Esophagus squamous epithelium (tissue), 5 donors: Measurements from ENCODE around the gene KAT6B. TPM values are rescaled to one million over a fixed set of nuclear protein-coding genes. Genes with fewer than 3 reads are reported as not detected.

Experiments
- DNase-seq: peaks from one replicate; lab custom pipeline; 2025; lab: John Stamatoyannopoulos, UW
- H3K27ac ChIP-seq, 4 donors: fragments of 200-600 bp; sonication (generic); one replicate each; pipeline ENCODE4 v1.5.1; 2016 to 2019; ENCODE audit warnings: mild to moderate bottlenecking in 1 of 4
- H3K27me3 ChIP-seq, 4 donors: fragments of 200-600 bp; sonication (generic); 1 replicate in 3 of 4; 2 replicates in 1 of 4; pipeline versions ENCODE4 v1.5.1 to v1.6.0; 2017 to 2021; ENCODE audit warnings: antibody characterized with exemption in 1 of 4
- H3K36me3 ChIP-seq, 3 donors: fragments of 200-600 bp; sonication (generic); one replicate each; pipeline ENCODE4 v1.5.1; 2016 to 2019
- H3K4me1 ChIP-seq, 3 donors: fragments of 200-600 bp; sonication (generic); one replicate each; pipeline ENCODE4 v1.5.1; 2017 to 2019
- H3K4me3 ChIP-seq, 4 donors: fragments of 200-600 bp; sonication (generic); 1 replicate in 3 of 4; 2 replicates in 1 of 4; pipeline ENCODE4 v1.5.1; 2016 to 2019; ENCODE audit warnings: mild to moderate bottlenecking in 2 of 4, moderate library complexity in 1 of 4
- H3K9me3 ChIP-seq, 3 donors: fragments of 200-600 bp; sonication (generic); one replicate each; pipeline ENCODE4 v1.5.1; 2016 to 2019
- POLR2A ChIP-seq, 4 donors: fragments of 450-650 bp; IDR thresholded peaks; one replicate each; pipeline ENCODE4 v1.6.1; 2017; ENCODE audit warnings: antibody characterized with exemption in 4 of 4, mild to moderate bottlenecking in 4 of 4, moderate library complexity in 3 of 4
- WGBS, 2 donors: methylation state at CpG; one replicate each; pipeline ENCODE4 v1.1.5; 2018; 5-methylcytosine and 5-hydroxymethylcytosine counted together
- intact Hi-C: fragments of 100-400 bp; cut with DNase I; formaldehyde crosslinking; loops from one replicate; pipeline ENCODE4 v1.15.0; 2022
- total RNA-seq, 4 donors: library from RNA; depleted of rRNA; stranded (reverse); fragments of >200 nt; gene quantifications; one replicate each; pipeline ENCODE4 v1.1.0, GENCODE V29; 2016
- TF ChIP-seq, protein P1 (sequence below), 6 experiments: fragments of 450-650 bp in 4 of 6; fragments of 200-600 bp in 2 of 6; sonication (generic) in 2 of 6; IDR thresholded peaks; one replicate each; pipeline ENCODE4 v1.5.1; 2016 to 2019; ENCODE audit warnings: antibody characterized with exemption in 6 of 6, mild to moderate bottlenecking in 4 of 6, moderate library complexity in 4 of 6
- donor health status: DM: yes; HTN: yes; CAD: no.

Gene KAT6B
- total RNA-seq, 4 donors from 2014 or later: 13.1 to 48.8 (median 22.4) TPM

DNA sequence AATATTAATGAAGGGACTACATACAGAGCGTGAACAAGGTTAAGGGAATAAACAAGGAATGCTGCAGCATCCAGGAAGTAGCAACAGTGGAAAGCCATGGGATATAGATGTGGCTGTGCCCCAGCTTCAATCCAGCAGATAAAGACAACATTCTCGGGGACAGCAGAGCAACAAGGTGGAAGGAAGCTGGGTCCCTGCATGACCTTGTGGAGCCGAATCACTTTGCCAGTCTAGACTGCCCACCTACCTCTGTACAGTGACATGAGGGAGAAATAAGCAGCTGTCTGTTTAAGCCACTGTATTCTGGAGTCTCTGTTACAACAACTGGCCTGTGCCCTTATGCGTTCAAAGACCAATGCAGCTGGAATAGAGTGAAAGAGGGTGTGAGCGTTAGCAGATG, 255.0 kb downstream of the KAT6B start:
- Histone ChIP-seq H3K4me1 (peaks cover 0 to 19% (median 0%) of the 10 kb centered on the region in 3 donors), H3K27ac (no peak overlapping the region), H3K27me3 (peaks cover 0 to 47% (median 0%) of the 10 kb centered on the region in 4 donors), H3K36me3 (no peaks in the 10 kb centered on the region), H3K9me3 (no peaks in the 10 kb centered on the region), H3K4me3 (no peak overlapping the region)
- 87 to 94% methylated on average over 4 to 5 of the region's 5 CpGs for WGBS, 2 donors
- DNase-seq: no peak
- TF ChIP-seq POLR2A (IDR thresholded peaks at IDR 0.05): no peak
- TF ChIP-seq, protein P1, sequence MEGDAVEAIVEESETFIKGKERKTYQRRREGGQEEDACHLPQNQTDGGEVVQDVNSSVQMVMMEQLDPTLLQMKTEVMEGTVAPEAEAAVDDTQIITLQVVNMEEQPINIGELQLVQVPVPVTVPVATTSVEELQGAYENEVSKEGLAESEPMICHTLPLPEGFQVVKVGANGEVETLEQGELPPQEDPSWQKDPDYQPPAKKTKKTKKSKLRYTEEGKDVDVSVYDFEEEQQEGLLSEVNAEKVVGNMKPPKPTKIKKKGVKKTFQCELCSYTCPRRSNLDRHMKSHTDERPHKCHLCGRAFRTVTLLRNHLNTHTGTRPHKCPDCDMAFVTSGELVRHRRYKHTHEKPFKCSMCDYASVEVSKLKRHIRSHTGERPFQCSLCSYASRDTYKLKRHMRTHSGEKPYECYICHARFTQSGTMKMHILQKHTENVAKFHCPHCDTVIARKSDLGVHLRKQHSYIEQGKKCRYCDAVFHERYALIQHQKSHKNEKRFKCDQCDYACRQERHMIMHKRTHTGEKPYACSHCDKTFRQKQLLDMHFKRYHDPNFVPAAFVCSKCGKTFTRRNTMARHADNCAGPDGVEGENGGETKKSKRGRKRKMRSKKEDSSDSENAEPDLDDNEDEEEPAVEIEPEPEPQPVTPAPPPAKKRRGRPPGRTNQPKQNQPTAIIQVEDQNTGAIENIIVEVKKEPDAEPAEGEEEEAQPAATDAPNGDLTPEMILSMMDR (IDR thresholded peaks at IDR 0.05): no peak
- intact Hi-C loops: no loop called here
